MCF 10A (cell line): ENCODE data around the gene GPC6. TPM values are rescaled to one million over a fixed set of nuclear protein-coding genes. Genes with fewer than 3 reads are reported as not detected.
"Not testable (repeated sequence)": the region's sequence is repeated elsewhere in the genome, so short reads cannot be mapped to it uniquely, and the experiment has no call there.

ENCODE experiments used
- BruUV-seq: library from RNA; stranded (reverse); fragments of 400-500 nt; replicated peaks from 2 replicates; lab custom pipeline; 2021; lab: Mats Ljungman, UMichigan
- CTCF ChIA-PET: fragments of 300-600 bp; sonication (Branson Sonifier 250); formaldehyde crosslinking; extraction: SDS; loops from one replicate; lab custom pipeline; 2021; ENCODE audit warnings: antibody characterized with exemption, inconsistent platforms; lab: Yijun Ruan, JAX
- POLR2A ChIA-PET: fragments of 300-600, 350-650 bp; sonication (Branson Sonifier 250); formaldehyde crosslinking; extraction: SDS; loops from one replicate; lab custom pipeline; 2020; ENCODE audit warnings: antibody characterized with exemption, inconsistent platforms; lab: Yijun Ruan, JAX
- DNase-seq: peaks from one replicate; pipeline ENCODE4 v3.0.0-alpha.2; 2018; ENCODE audit not compliant: unreplicated experiment
- H3K27ac Mint-ChIP-seq: one replicate; pipeline ENCODE4 v1.8.0; 2022; ENCODE audit warnings: mild to moderate bottlenecking, low read depth, mixed read lengths; ENCODE audit not compliant: unreplicated experiment
- H3K27me3 Mint-ChIP-seq: one replicate; pipeline ENCODE4 v1.8.0; 2022; ENCODE audit warnings: mixed read lengths; ENCODE audit not compliant: insufficient read depth, unreplicated experiment
- H3K36me3 Mint-ChIP-seq: one replicate; pipeline ENCODE4 v1.8.0; 2022; ENCODE audit warnings: mild to moderate bottlenecking, moderate library complexity, mixed read lengths; ENCODE audit not compliant: insufficient read depth, unreplicated experiment
- H3K4me1 Mint-ChIP-seq: one replicate; pipeline ENCODE4 v1.8.0; 2022; ENCODE audit warnings: mixed read lengths; ENCODE audit not compliant: insufficient read depth, unreplicated experiment
- H3K4me3 Mint-ChIP-seq: one replicate; pipeline ENCODE4 v1.8.0; 2022; ENCODE audit warnings: mild to moderate bottlenecking, moderate library complexity, mixed read lengths; ENCODE audit not compliant: unreplicated experiment
- H3K9me3 Mint-ChIP-seq: one replicate; pipeline ENCODE4 v1.8.0; 2022; ENCODE audit warnings: mixed read lengths; ENCODE audit not compliant: unreplicated experiment
- CTCF ChIP-seq: fragments of 200-600 bp; IDR thresholded peaks from one replicate; pipeline ENCODE4 v1.8.0; 2022; ENCODE audit warnings: antibody characterized with exemption, mild to moderate bottlenecking; ENCODE audit not compliant: unreplicated experiment
- intact Hi-C: fragments of 100-400 bp; cut with micrococcal nuclease; formaldehyde crosslinking; loops from 2 replicates; pipeline ENCODE4 v1.14.1; 2022
- total RNA-seq: library from RNA; stranded (reverse); gene quantifications from 2 replicates; pipeline ENCODE4 v1.2.3, GENCODE V29; 2022

Gene GPC6
- total RNA-seq, 1 experiment from 2014 or later, result 8.4 TPM

- intact Hi-C loops, result no loop called here
- BruUV-seq, result no TSS peak
- CTCF ChIA-PET, result interaction anchor here (0.7 kb wide), 1 partner anchor 47 kb away, joined by 3 read pairs; no protein-coding TSS in a partner anchor
- DNase-seq, result no peak
- H3K36me3 Mint-ChIP-seq, result no peaks in the 10 kb centered on the region
- peaks cover 11% of the 10 kb centered on the region for H3K4me1 Mint-ChIP-seq
- H3K9me3 Mint-ChIP-seq, result no peaks in the 10 kb centered on the region
- H3K27me3 Mint-ChIP-seq, result no peaks in the 10 kb centered on the region
- H3K27ac Mint-ChIP-seq, result no peak overlapping the region
- no peak overlapping the region for H3K4me3 Mint-ChIP-seq
- no peak for TF ChIP-seq CTCF
- POLR2A ChIA-PET, result interaction anchor here (0.6 to 1.1 kb wide), 2 partner anchors 11 to 20 kb away, joined by 3 to 4 read pairs; no protein-coding TSS in a partner anchor
Measured at GRCh38 chr13:93316841-93317240, 90.2 kb downstream of the GPC6 start.

DNA sequence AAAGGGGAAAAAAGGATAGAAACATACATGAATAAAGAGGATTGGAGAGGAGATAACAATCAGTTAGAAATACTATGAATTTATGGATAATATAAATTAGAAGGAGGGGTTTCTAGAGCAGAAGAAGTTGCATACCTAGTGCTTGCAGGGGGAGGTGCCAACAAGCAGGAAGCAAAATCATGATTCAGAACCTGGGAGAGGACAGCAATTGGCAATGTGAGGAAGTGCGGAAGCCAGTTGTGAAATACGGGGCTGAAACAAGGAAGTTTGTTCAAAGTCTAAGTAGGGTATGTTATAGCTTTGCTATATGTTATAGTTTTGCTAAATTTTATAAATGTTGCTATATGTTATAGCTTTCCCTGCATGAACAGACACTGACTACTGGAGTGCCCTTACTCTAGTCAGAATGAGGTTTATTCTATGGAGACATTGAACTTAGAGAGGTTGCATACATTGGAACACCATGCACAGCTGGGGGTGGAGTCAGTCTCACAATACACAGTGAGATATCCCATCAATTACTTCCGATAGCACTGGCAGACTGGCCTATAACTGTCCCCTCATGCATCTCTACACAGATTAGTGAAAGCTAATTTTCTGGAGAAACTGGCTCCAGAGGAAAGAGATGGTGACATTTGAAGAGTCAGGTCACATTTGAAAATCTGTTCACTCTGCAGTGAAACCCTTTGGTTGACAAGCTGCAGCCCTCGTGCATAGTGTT lies 92.1 kb downstream of the GPC6 start:
- CTCF ChIA-PET, result interaction anchor here (0.6 kb wide), 1 partner anchor 8 kb away, joined by 3 read pairs; no protein-coding TSS in a partner anchor
- no peaks in the 10 kb centered on the region for H3K9me3 Mint-ChIP-seq

GRCh38 chr13:93320942-93321341 lies 94.3 kb downstream of the GPC6 start:
- H3K27me3 Mint-ChIP-seq, result no peaks in the 10 kb centered on the region
- no TSS peak for BruUV-seq
- no peaks in the 10 kb centered on the region for H3K36me3 Mint-ChIP-seq
- no peak overlapping the region for H3K4me3 Mint-ChIP-seq
- peaks cover 11% of the 10 kb centered on the region for H3K4me1 Mint-ChIP-seq
- H3K27ac Mint-ChIP-seq, result no peak overlapping the region
- intact Hi-C loops, result no loop called here
- DNase-seq, result peak; percentile 9
- TF ChIP-seq CTCF, result no peak
- H3K9me3 Mint-ChIP-seq, result no peaks in the 10 kb centered on the region
- ChIA-PET POLR2A (no interaction called here), CTCF (no interaction called here)

More for the DNA sequence above, 92.1 kb downstream of the GPC6 start:
- BruUV-seq, result no TSS peak
- no peaks in the 10 kb centered on the region for H3K27me3 Mint-ChIP-seq
- no peaks in the 10 kb centered on the region for H3K36me3 Mint-ChIP-seq
- no peak for TF ChIP-seq CTCF
- intact Hi-C loops, result no loop called here
- no peak overlapping the region for H3K27ac Mint-ChIP-seq
- POLR2A ChIA-PET, result no interaction called here
- peak; percentile 67 for DNase-seq
- H3K4me1 Mint-ChIP-seq, result peaks cover 11% of the 10 kb centered on the region
- no peak overlapping the region for H3K4me3 Mint-ChIP-seq

GRCh38 chr13:93323880-93324279 lies 97.3 kb downstream of the GPC6 start:
- H3K9me3 Mint-ChIP-seq, intact Hi-C loops, H3K27me3 Mint-ChIP-seq, DNase-seq, H3K4me3 Mint-ChIP-seq, H3K27ac Mint-ChIP-seq, H3K4me1 Mint-ChIP-seq, BruUV-seq, POLR2A ChIA-PET, H3K36me3 Mint-ChIP-seq: not testable (repeated sequence)
- CTCF ChIA-PET, result interaction anchor here (1.0 kb wide), 1 partner anchor 10 kb away, joined by 3 read pairs; no protein-coding TSS in a partner anchor
